CD4-positive, alpha-beta T cell treated with Interleukin-15 for 4 hours (primary cell): ENCODE data around the gene OSGEPL1.
A peak's percentile ranks its signal among the peaks of the same experiment; 100 is the strongest.
"Not testable (repeated sequence)": the region's sequence is repeated elsewhere in the genome, so short reads cannot be mapped to it uniquely, and the experiment has no call there.

ENCODE experiments used
- DNase-seq: peaks from one replicate; pipeline ENCODE4 v3.0.0-alpha.2; 2020; ENCODE audit warnings: low spot score

The OSGEPL1 gene, protein sequence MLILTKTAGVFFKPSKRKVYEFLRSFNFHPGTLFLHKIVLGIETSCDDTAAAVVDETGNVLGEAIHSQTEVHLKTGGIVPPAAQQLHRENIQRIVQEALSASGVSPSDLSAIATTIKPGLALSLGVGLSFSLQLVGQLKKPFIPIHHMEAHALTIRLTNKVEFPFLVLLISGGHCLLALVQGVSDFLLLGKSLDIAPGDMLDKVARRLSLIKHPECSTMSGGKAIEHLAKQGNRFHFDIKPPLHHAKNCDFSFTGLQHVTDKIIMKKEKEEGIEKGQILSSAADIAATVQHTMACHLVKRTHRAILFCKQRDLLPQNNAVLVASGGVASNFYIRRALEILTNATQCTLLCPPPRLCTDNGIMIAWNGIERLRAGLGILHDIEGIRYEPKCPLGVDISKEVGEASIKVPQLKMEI

DNA sequence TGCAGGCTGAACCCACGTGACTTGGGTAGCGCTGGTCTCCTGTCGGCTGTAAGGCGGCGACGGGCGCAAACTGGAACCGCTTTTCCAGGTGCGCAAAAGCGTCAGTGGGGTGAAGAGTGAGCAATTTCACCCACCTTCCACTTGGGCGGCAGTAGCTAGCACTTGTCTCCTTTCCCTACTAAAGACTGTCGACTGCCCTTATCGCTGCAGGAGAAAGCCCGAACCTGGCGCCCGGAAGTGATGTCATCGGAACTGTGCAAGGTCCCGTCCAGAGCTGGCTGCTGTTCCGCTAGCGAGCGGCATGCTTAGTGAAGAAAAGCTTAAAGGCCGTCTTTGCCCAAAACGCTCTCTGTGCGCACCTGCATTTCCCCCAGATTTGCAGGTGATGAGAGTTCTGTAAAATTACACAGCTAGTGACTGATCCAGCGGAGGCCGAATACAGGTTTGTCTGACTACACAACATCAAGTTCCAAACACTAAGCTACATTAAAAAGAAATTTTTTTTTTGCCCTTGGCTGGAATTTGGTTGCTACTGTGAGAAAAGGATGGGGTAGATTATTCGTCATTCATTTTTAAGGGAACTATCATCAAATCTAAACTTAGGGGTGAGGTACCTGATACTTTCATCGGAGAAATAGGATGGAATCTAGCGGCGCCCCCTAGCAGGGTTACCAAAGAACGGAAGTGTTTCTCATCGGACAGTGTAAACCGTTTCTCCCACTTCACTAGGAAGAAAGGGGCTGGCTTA is at the start of gene OSGEPL1:
TSS of gene OSGEPL1 (minus strand) at position 242 of the 748 bp plus-strand sequence. CDS start 1,152 bp downstream, outside the sequence.
- peak; percentile 92 for DNase-seq

GRCh38 chr2:189803431-189803830 is 40.8 kb upstream of the OSGEPL1 start:
- no peak for DNase-seq

GRCh38 chr2:189802396-189802912 is 39.9 kb upstream of the OSGEPL1 start:
- no peak for DNase-seq

- no peak for DNase-seq
These were observed 36.9 kb upstream of the OSGEPL1 start for GRCh38 chr2:189799531-189799930.

- DNase-seq, result no peak
These were observed 36.4 kb upstream of the OSGEPL1 start for GRCh38 chr2:189799030-189799331.

DNA sequence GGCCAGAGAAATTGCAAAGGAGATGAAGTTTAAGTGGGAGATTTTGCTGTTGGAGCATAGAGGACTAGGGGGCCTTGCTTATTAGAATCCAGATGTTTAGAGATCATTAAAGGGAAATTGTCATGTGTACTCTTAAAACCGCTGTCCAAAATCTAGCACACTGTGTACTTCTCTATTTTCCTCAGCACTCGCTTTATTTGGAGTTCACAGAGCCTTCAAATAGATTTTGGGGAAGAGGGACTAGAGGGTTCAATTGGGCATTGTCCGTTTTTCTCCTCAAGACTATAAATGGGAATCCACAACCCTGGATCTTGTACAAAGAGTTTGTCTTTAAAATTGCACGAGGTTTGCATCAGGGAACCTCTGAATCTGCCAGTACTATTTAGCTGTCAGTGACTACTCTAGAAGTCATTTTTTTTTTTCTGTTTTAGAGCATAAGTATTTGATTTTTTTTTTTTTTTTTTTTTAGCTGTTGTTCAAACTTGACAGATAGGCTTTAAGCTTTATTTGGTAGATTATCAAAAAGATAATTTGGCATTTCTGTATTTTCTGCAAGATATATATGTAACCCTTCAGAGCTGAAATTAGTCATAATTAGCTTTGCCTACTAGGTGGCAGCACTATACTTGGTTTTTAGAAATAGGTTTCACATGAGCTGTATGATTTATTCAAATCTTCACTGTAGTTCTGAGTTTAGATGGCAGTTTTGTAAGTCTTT is 35.9 kb upstream of the OSGEPL1 start:
- peak; percentile 19 for DNase-seq

GRCh38 chr2:189797902-189798301 is 35.3 kb upstream of the OSGEPL1 start:
- DNase-seq, result no peak

DNA sequence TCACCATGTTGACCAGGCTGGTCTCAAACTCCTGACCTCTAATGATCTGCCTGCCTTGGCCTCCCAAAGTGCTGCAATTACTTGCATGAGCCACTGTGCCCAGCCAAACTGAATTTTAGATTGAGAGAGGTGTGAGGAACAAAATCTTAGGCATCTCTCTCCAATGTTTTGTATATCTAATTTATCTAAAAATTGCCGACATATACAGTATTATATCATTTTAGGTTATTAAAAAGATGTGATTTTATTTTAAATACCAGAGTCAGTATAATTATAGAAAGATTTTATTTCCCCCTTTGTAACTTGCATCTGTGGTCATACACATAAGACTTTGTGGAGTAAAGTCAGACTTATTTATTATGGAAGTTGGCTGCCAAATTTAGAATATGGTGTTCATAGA is 31.7 kb upstream of the OSGEPL1 start:
- DNase-seq, result no peak

DNA sequence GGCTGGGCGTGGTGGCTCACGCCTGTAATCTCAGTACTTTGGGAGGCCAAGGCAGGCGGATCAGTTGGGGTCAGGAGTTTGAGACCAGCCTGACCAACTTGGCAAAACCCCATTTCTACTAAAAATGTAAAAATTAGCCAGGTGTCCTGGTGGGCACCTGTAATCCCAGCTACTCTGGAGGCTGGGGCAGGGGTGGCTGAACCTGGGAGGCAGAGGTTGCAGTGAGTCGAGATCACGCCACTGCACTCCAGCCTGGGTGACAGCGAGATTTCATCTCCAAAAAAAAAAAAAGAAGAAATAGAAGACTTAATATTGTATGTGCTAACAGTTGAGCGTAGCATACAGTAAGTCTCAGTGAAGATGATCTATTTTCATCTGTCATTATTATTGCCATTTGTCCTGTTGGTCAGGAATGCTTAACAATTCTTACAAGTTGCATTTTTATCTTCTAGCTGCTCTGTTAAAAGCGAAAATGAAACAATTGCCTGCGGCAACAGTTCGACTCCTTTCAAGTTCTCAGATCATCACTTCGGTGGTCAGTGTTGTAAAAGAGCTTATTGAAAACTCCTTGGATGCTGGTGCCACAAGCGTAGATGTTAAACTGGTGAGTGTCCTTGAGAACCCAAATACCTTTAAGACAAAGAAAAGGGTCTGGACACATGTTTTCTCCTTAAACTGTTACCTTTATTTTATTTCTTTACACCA is 28.9 kb upstream of the OSGEPL1 start:
- peak; percentile 39 for DNase-seq

GRCh38 chr2:189783927-189784867 is 21.6 kb upstream of the OSGEPL1 start, which contains the start of the genes ORMDL1 and PMS1:
Gene ORMDL1, minus strand, starts transcription at chr2:189784339. Its CDS starts 1,744 bp downstream, at chr2:189782595.
Gene PMS1, plus strand, starts transcription at chr2:189784450. Its CDS starts 7,360 bp downstream, at chr2:189791810.
- peak; percentile 95 for DNase-seq

DNA sequence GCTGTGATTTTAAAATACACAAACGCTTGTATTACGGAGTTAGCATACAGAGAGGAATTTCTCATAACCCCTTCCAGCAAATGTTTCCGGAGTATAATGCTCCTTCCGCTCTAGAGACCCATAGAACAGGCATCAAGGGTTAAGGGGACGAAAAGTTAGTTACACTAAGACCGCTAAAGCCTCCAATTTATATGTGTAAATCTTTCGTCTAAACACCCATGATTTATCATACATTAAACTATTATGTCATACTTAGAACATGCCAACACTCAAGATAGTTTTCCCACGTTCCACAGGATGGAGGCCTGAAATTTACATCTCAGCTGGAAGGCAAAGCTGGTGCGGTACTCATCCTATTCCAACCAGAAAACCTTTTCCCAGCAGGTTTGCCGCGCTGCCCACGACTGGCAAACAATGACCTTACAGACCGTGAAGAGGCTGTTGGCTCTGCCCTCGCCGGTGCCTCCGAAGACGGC is 20.9 kb upstream of the OSGEPL1 start:
- DNase-seq, result peak; percentile 26

- no peak for DNase-seq
These were observed 19.7 kb upstream of the OSGEPL1 start for GRCh38 chr2:189782221-189782671.

GRCh38 chr2:189772212-189772611 is 9.6 kb upstream of the OSGEPL1 start:
- no peak for DNase-seq

DNA sequence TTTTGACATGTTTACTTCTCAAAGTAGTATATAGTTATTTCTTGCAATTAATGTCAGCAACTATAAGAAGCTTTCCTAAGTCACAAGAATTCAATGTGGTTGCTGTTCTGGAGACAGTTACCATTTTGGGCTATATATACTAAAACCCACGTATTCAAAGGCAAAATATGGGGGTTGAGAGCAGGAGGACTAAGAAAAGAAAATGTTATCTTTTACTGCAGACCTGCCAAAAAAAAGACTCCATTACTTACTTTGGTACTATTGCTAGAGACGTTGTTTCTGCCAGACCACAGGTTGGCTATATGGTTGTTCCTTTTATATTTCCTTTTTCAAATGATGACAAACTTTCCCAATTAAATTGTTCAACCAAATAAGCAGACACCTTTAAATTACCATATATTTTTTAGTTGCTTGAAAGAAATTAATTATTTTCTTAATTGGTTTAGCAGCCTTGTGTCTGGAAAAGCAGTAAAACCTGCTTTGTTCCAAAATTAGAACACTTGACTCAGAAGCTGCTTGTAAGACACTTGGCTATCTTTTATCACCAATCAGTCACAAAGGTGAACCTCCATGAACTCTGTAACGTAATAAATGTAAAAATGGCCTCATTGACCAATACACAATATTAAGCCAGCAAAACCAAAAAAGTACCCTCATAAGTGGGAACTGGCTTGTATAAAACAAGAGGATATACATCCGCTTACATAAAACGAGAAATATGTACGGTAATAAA is 8.2 kb upstream of the OSGEPL1 start:
- DNase-seq, result no peak

DNA sequence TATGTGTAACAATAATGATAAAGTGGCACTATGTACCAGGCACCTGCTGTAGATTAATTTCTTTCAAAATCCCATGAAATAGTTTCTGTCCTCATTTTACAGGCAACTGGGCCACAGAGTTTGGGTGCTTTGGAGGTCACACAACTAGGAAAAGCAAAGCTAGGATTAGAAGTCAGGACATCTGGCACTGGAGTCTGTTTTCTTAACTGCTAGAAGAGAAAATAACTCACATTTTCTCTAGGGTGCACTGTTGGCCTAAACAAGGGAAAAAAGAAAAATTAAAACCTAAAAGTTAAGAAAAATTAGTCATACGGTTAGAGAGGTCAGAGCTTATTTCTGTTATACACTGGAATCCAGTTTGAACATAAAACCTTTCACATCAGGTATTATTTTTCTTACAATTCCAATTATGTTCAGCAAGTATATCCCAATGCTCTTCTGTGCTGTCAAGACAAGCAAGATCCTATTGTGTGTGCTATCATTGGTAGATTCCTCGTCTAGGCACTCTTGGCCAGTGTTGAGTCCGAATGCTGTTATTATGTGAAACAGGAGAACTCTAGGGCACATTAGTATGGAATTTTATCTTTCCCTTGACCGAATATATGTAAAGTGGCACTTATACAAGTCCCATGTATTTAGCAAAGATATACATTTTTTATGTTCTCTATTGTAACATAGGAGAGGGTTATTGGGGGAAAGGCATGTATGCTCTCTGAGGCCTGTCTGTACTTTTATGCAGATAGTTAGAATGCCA is 1.5 kb upstream of the OSGEPL1 start:
- DNase-seq, result no peak

DNA sequence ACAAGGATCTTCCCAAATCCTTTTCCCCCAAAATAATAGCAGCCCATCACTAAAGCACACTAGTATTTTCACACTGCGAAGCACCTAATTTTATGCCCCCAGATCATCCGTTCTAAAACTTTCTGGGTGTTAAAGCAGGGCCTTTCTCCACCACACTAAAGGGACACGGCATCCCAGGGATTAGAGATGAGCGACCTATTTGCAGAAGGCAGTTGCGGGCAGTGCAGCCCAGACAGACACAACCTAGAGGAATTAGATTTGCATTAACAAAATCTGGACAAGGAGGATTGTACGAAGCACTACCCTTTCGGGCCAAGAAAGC is 402 bp downstream of the OSGEPL1 start:
- DNase-seq, result no peak

DNA sequence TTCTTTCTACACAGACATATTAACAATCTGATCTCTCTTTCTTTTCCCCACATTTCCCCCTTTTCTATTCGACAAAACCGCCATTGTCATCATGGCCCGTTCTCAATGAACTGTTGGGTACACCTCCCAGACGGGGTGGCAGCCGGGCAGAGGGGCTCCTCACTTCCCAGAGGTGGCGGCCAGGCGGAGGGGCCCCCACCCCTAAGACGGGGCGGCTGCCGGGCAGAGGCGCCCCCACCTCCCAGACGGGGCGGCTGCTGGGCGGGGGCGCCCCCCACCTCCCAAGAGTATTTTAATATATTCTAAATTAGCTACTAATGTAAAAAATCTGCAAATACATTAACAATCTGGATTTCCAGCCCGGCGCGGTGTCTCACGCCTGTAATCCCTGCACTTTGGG is 2.4 kb downstream of the OSGEPL1 start:
- DNase-seq, result not testable (repeated sequence)

- no peak for DNase-seq
These were observed 6.2 kb downstream of the OSGEPL1 start for GRCh38 chr2:189756311-189756952.
